ENCODE data around the gene FNIP2.
"Not testable (repeated sequence)": the region's sequence is repeated elsewhere in the genome, so short reads cannot be mapped to it uniquely, and the experiment has no call there.

FNIP2 gene

GRCh38 chr4:158896577-158897238 is 127.9 kb downstream of the FNIP2 start:
- H3K36me3 ChIP-seq (ENCODE audit: control insufficient read depth in 2 of 2, insufficient read depth in 1 of 2, low read length in 2 of 2); H3K4me3 ChIP-seq (ENCODE audit: low read depth, low read length); POLR2A ChIA-PET; H3K4me1 ChIP-seq (ENCODE audit: control insufficient read depth, insufficient read depth, low read length); H3K27ac ChIP-seq (ENCODE audit: extremely low read depth, low read depth, low read length); H3K9me3 ChIP-seq (ENCODE audit: control insufficient read depth, insufficient read depth, low read depth, low read length): not testable (repeated sequence)
- peak; percentile 81 for TF ChIP-seq ZNF146 (tag by site-specific recombination; IDR thresholded peaks at IDR 0.05)
- CTCF ChIA-PET = interaction anchor here (0.6 to 1.0 kb wide), 2 partner anchors 9 to 480 kb away, joined by 3 read pairs; no protein-coding TSS in a partner anchor

- CTCF ChIA-PET; H3K4me3 ChIP-seq (ENCODE audit: low read depth, low read length); H3K9me3 ChIP-seq (ENCODE audit: control insufficient read depth, insufficient read depth, low read depth, low read length); H3K4me1 ChIP-seq (ENCODE audit: control insufficient read depth, insufficient read depth, low read length); H3K36me3 ChIP-seq (ENCODE audit: control insufficient read depth in 2 of 2, insufficient read depth in 1 of 2, low read length in 2 of 2); H3K27ac ChIP-seq (ENCODE audit: extremely low read depth, low read depth, low read length): not testable (repeated sequence)
- POLR2A ChIA-PET = interaction anchor here (0.7 kb wide), 1 partner anchor 24 kb away, joined by 4 read pairs; no protein-coding TSS in a partner anchor
Observed at GRCh38 chr4:158900408-158900807, 131.6 kb downstream of the FNIP2 start.

- H3K4me3 ChIP-seq (ENCODE audit: low read depth, low read length); H3K9me3 ChIP-seq (ENCODE audit: control insufficient read depth, insufficient read depth, low read depth, low read length); H3K4me1 ChIP-seq (ENCODE audit: control insufficient read depth, insufficient read depth, low read length); CTCF ChIA-PET; H3K27ac ChIP-seq (ENCODE audit: extremely low read depth, low read depth, low read length); H3K36me3 ChIP-seq (ENCODE audit: control insufficient read depth in 2 of 2, insufficient read depth in 1 of 2, low read length in 2 of 2): not testable (repeated sequence)
- TF ChIP-seq TRIM28 (IDR thresholded peaks at IDR 0.05; ENCODE audit: borderline replicate concordance, low read length) = 0 out of 2 replicates have a peak, but pooled peaks have one; percentile 17
- POLR2A ChIA-PET = interaction anchor here (0.7 kb wide), 1 partner anchor 51 kb away, joined by 5 read pairs; no protein-coding TSS in a partner anchor
Observed at GRCh38 chr4:158902280-158903078, 133.7 kb downstream of the FNIP2 start.

DNA sequence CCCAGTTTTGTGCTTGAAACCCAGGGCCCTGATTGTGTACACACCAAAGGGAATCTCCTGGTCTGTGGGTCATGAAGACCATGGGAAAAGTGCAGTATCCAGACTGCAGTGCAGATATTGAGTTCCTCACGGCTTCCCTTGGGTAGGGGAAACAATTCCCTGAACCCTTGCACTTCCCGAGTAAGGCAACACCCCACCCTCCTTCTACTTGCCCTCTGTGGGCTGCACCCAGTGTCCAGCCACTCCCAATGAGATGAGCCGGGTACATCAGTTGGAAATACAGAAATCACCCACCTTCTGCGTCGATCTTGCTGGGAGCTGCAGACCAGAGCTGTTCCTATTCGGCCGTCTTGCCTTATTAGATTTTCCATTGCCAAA is 134.2 kb downstream of the FNIP2 start:
- Histone ChIP-seq H3K36me3 (ENCODE audit: control insufficient read depth in 2 of 2, insufficient read depth in 1 of 2, low read length in 2 of 2) (peaks cover 0 to 7% of the 10 kb centered on the region in 2 experiments; a peak in 1 of 3 replicates), H3K9me3 (ENCODE audit: control insufficient read depth, insufficient read depth, low read depth, low read length) (no peaks in the 10 kb centered on the region), H3K4me3 (ENCODE audit: low read depth, low read length) (no peak overlapping the region), H3K4me1 (ENCODE audit: control insufficient read depth, insufficient read depth, low read length) (no peaks in the 10 kb centered on the region), H3K27ac (ENCODE audit: extremely low read depth, low read depth, low read length) (no peak overlapping the region)
- TF ChIP-seq ZNF362 (tag by site-specific recombination; IDR thresholded peaks at IDR 0.05) = no peak
- no peak for TF ChIP-seq ZNF776 (tag by site-specific recombination; IDR thresholded peaks at IDR 0.05; ENCODE audit: borderline replicate concordance)
- TF ChIP-seq, protein P1, sequence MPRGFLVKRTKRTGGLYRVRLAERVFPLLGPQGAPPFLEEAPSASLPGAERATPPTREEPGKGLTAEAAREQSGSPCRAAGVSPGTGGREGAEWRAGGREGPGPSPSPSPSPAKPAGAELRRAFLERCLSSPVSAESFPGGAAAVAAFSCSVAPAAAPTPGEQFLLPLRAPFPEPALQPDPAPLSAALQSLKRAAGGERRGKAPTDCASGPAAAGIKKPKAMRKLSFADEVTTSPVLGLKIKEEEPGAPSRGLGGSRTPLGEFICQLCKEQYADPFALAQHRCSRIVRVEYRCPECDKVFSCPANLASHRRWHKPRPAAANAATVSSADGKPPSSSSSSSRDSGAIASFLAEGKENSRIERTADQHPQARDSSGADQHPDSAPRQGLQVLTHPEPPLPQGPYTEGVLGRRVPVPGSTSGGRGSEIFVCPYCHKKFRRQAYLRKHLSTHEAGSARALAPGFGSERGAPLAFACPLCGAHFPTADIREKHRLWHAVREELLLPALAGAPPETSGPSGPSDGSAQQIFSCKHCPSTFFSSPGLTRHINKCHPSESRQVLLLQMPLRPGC (tag by site-specific recombination; IDR thresholded peaks at IDR 0.05) = no peak
- TF ChIP-seq ZNF140 (tag by site-specific recombination; IDR thresholded peaks at IDR 0.05) = no peak
- TF ChIP-seq, protein P2, sequence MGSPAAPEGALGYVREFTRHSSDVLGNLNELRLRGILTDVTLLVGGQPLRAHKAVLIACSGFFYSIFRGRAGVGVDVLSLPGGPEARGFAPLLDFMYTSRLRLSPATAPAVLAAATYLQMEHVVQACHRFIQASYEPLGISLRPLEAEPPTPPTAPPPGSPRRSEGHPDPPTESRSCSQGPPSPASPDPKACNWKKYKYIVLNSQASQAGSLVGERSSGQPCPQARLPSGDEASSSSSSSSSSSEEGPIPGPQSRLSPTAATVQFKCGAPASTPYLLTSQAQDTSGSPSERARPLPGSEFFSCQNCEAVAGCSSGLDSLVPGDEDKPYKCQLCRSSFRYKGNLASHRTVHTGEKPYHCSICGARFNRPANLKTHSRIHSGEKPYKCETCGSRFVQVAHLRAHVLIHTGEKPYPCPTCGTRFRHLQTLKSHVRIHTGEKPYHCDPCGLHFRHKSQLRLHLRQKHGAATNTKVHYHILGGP (tag by site-specific recombination; IDR thresholded peaks at IDR 0.05) = no peak
- TF ChIP-seq ZNF571 (tag by site-specific recombination; IDR thresholded peaks at IDR 0.05) = no peak
- TF ChIP-seq ZSCAN16 (tag by site-specific recombination; IDR thresholded peaks at IDR 0.05) = no peak
- TF ChIP-seq ZNF777 (tag by site-specific recombination; IDR thresholded peaks at IDR 0.05; ENCODE audit: borderline replicate concordance) = no peak
- no peak for TF ChIP-seq ZNF391 (tag by site-specific recombination; IDR thresholded peaks at IDR 0.05; ENCODE audit: borderline replicate concordance, low read depth)
- no peak for TF ChIP-seq REPIN1 (tag by site-specific recombination; IDR thresholded peaks at IDR 0.05; ENCODE audit: low read depth)
- no peak for TF ChIP-seq ZNF677 (tag by site-specific recombination; IDR thresholded peaks at IDR 0.05)
- TF ChIP-seq, protein P3, sequence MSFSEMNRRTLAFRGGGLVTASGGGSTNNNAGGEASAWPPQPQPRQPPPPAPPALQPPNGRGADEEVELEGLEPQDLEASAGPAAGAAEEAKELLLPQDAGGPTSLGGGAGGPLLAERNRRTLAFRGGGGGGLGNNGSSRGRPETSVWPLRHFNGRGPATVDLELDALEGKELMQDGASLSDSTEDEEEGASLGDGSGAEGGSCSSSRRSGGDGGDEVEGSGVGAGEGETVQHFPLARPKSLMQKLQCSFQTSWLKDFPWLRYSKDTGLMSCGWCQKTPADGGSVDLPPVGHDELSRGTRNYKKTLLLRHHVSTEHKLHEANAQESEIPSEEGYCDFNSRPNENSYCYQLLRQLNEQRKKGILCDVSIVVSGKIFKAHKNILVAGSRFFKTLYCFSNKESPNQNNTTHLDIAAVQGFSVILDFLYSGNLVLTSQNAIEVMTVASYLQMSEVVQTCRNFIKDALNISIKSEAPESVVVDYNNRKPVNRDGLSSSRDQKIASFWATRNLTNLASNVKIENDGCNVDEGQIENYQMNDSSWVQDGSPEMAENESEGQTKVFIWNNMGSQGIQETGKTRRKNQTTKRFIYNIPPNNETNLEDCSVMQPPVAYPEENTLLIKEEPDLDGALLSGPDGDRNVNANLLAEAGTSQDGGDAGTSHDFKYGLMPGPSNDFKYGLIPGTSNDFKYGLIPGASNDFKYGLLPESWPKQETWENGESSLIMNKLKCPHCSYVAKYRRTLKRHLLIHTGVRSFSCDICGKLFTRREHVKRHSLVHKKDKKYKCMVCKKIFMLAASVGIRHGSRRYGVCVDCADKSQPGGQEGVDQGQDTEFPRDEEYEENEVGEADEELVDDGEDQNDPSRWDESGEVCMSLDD (tag by site-specific recombination; IDR thresholded peaks at IDR 0.05) = no peak
- TF ChIP-seq ZBTB17 (tag by site-specific recombination; IDR thresholded peaks at IDR 0.05) = no peak
- no peak for TF ChIP-seq ZNF585B (tag by site-specific recombination; IDR thresholded peaks at IDR 0.05)
- ChIA-PET POLR2A (no interaction called here), CTCF (interaction anchor here (0.8 kb wide), 1 partner anchor 278 kb away, joined by 3 read pairs; no protein-coding TSS in a partner anchor)
